Ovary (tissue), 3 donors: ENCODE data around the gene JPH4.

Experiments used
- EP300 ChIP-seq: sonication (generic); formaldehyde crosslinking; IDR thresholded peaks from one replicate; pipeline ENCODE4 v1.6.1; 2017; ENCODE audit warnings: antibody characterized with exemption
- TF ChIP-seq, protein P1 (sequence below), 3 donors: fragments of 450-650 bp in 2 of 3; fragments of 200-600 bp in 1 of 3; IDR thresholded peaks; one replicate each; pipeline versions ENCODE4 v1.5.1 to v1.8.0; 2016 to 2022; ENCODE audit warnings: antibody characterized with exemption in 3 of 3, mild to moderate bottlenecking in 1 of 3
- donor health status: DM: no; HTN: no; CAD: no.

DNA sequence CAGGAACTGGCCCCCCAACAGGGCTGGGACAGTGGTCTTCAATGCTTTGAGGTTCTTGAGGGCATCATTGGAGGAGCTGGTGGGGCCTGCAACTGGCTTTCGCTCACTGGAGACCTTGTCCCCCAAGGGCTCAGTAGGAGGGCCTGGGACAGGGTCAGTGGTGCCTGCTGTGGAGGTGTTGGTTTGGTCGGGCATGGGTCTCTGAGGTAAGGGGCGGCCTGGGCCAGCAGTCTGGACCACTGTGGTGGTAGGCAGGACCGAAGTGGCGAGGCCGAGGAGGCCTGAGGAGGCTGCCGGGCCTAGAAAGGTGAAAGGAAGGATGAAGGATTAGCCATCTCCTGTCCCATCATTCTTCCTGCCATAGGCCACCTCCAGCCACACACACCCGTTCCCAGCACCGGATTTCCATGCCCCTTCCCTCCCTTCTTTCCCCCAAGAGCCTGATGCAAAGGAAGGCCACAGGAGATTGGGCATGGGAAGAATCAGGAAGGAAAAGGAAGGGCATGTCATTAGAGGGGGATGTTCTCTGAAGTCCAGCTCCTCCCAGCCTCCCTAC is 55.9 kb downstream of the JPH4 start:
- TF ChIP-seq, protein P1, sequence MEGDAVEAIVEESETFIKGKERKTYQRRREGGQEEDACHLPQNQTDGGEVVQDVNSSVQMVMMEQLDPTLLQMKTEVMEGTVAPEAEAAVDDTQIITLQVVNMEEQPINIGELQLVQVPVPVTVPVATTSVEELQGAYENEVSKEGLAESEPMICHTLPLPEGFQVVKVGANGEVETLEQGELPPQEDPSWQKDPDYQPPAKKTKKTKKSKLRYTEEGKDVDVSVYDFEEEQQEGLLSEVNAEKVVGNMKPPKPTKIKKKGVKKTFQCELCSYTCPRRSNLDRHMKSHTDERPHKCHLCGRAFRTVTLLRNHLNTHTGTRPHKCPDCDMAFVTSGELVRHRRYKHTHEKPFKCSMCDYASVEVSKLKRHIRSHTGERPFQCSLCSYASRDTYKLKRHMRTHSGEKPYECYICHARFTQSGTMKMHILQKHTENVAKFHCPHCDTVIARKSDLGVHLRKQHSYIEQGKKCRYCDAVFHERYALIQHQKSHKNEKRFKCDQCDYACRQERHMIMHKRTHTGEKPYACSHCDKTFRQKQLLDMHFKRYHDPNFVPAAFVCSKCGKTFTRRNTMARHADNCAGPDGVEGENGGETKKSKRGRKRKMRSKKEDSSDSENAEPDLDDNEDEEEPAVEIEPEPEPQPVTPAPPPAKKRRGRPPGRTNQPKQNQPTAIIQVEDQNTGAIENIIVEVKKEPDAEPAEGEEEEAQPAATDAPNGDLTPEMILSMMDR (IDR thresholded peaks at IDR 0.05), result no peak
- no peak for TF ChIP-seq EP300
